22Rv1 (cell line): ENCODE measurements around the gene FOXRED1.

Experiments used
- H3K27ac ChIP-seq: fragments of 450-650 bp; 2 replicates; pipeline ENCODE4 v1.5.1; 2017
- CTCF ChIP-seq: fragments of 450-650 bp; IDR thresholded peaks from 2 replicates; pipeline ENCODE4 v1.5.1; 2017; ENCODE audit warnings: mild to moderate bottlenecking
- ZFX ChIP-seq: fragments of 450-650 bp; IDR thresholded peaks from 2 replicates; pipeline ENCODE4 v1.6.1; 2017; ENCODE audit warnings: antibody characterized with exemption, borderline replicate concordance

FOXRED1 gene

DNA sequence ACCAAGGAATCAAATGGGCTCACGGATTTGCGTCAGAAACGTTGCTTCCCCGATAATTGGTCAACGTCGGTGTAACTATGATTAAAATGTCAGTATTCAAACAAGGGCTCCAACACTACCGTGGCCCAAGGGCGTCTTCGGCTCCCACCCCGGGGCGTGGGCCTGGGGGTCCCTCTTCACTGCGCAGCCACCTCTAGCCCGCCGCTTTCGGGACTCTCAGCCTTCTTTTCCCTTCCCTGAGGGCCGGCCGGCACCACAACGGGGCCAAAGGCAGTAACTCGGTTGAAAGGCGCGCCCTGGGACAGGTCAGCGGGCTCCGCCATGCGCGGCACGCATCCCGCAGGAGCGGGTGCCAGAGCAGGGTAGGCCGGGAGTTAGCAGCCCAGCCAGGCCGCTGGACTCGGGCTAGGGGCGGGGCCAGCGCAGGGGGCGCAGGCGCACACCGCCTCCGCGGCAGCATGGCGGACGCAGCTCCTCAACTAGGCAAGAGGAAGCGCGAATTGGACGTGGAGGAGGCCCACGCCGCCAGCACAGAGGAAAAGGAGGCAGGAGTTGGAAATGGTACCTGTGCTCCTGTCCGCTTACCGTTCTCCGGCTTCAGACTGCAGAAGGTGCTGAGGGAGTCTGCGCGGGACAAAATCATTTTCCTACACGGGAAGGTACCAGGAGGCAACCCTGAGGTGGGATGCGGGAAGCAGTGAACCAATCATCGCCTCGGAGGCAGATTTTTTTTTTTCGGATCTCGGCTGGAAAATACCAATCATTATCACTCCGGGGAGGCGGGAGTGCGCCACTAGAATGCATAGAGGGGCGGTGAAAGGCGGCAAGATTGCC lies 34.9 kb downstream of the FOXRED1 start, which contains the start of gene DCPS:
DCPS (plus strand) TSS at position 438 of the 834 bp plus-strand sequence; CDS start at position 459, 21 bp downstream.
- no peak for TF ChIP-seq ZFX
- TF ChIP-seq CTCF, result no peak
- peak within 1 kb of the TSS; percentile 99 for H3K27ac ChIP-seq

DNA sequence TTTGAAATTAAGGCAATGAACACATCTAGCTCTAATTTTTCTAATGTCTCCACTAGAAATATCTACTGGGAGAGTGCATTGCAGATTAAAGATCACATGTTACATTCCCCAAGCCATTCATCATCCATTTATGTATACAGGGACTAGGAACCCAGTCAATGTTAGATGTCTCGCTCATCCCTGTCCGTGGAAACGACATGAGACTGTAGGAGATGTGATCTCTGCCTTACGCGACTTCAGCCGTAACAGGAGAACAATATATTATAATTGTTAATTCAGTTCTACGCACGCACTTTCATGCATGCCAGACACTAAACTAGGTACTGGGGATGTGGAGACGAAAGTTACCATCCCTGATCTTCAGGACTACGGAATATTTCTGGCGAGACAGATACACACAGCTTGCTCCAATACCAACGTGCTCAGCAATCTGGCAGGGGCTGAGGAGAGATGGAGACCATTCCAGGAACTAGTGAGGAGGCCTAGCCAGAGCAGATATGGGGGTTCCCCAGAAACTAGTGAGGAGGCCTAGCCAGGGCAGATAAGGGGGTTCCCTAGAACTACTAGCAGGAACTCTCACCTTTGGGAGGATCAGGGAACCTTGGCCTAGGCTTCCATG lies 35.6 kb downstream of the FOXRED1 start:
- H3K27ac ChIP-seq, result peak overlapping the region; percentile 99
- TF ChIP-seq ZFX (no peak), CTCF (no peak)

GRCh38 chr11:126305699-126306098 lies 36.7 kb downstream of the FOXRED1 start:
- no peak for TF ChIP-seq ZFX
- TF ChIP-seq CTCF, result no peak
- H3K27ac ChIP-seq, result peak overlapping the region; percentile 99; the same call in 1 of the 2 replicates

DNA sequence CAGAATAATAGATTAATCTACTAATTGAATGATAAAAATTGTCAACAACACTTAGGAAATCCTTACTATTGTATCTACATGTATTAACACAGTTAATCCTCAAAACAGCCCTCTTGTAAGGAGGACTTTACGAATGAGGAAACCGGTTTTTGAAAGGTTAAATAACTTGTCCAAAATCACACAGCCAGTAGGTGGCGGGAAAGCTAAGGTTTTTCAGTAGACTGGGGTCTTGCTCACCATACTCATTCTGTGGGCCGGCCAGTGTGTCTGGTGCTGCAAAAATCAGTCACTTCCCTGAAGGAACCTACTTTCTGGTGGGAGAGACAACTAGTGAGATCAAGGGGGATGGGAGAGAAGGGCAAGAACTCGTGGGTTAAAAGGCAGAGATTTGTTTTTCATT lies 38.8 kb downstream of the FOXRED1 start:
- TF ChIP-seq CTCF (peak; percentile 37; the same call in 1 of the 2 replicates), ZFX (no peak)
- H3K27ac ChIP-seq, result peak overlapping the region; percentile 10; the same call in 1 of the 2 replicates

DNA sequence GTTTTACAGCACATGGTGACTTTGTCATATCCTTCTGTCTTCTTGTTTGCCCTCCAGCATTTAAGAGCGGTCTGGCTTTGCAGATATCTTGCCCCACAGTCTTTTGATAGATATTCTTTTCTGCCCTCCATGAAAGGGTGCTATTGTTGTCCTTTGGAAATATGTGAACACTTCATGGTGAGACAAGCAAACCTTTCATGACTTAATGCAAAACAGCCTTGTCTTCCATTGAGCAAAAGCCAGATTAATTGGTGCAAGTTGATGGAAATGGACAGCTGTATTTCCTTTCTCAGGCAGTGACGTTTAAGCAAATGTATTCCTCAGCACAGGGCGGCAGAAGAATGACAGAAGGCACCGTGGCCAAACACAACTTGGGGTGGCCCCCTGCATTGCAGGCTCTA lies 39.3 kb downstream of the FOXRED1 start:
- TF ChIP-seq ZFX (no peak), CTCF (no peak)

DNA sequence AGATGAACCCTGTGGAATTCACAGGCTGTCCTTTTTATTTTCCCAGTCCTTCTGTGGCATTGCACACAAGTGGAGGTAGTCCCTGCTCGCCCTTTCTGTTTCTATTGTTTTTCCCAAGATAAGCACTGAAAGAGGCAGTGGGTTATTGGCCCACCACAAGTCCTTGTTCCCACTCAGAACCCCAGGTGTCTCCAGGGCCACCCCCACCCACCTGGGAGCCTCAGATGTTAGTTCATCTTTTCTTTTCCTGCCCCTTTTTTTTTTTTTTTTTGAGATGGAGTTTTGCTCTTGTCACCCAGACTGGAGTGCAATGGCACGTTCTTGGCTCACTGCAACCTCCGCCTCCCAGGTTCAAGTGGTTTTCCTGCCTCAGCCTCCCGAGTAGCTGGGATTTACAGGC lies 39.8 kb downstream of the FOXRED1 start:
- 0 out of 2 replicates have a peak overlapping the region, but pooled peaks have one; percentile 8 for H3K27ac ChIP-seq

More for the DNA sequence above, 39.3 kb downstream of the FOXRED1 start:
- peak overlapping the region; percentile 10; the same call in 1 of the 2 replicates for H3K27ac ChIP-seq

DNA sequence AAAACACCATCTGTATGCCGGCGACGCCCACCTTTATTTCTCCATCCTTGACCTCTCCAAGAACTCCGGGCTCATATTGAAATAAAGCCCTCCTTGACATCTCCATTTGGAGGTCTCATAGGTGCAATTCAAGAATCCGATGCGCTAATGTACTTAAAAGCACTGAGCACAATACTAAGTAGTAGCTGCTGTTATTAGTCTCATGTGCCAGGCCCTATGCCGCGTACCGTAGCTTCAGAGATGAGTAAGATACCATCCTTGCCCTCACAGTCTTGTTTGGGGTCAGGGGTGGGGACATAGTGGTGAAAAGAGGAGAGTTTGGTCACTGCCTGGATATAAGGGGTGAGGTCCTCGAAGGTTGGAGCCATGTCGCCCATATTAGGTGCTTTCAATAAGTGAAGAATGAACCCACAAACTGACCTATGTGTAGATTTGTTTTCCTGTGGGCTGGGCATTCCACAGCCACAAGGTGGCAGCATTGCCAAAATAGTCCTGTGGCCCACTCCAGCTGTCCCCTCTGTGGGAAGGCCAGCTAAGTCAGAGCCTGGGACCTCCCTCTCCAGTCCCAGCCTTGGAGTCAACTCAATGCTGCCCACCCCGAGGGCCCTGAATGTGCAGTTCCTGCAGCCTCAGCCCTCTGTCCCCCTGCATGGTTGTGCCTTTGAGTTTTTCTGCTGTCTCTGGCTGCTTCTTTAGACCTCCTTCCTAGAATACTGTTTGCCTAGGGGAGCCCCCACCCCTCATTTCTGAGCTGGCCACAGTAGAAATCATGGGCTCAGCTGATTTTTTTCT lies 41.4 kb downstream of the FOXRED1 start:
- H3K27ac ChIP-seq, result peak overlapping the region; percentile 8
- TF ChIP-seq ZFX (no peak), CTCF (peak; percentile 87)
